ENCODE measurements around the gene CLBA1.

DNA sequence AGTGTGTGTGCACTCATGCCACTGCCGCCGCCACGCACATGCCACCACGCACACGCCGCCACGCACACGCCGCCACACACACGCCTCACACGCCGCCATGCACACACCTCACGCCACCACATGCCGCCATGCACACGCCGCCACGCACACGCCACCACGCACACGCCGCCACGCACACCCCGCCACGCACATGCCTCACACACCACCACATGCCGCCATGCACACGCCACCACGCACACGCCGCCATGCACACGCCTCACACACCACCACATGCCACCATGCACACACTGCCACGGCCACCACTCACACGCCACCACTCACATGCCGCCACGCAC lies 6.3 kb downstream of the CLBA1 start:
- TF ChIP-seq EZH2phosphoT487 (IDR thresholded peaks at IDR 0.05; ENCODE audit: insufficient read depth, low read depth) (no peak), EZH2 (IDR thresholded peaks at IDR 0.05; ENCODE audit: insufficient read depth, poor library complexity, severe bottlenecking) (no peak)

Data from GM23248 (cell line).